Esophagus (tissue), 2 donors: ENCODE data around the gene RUFY3. TPM values are rescaled to one million over a fixed set of nuclear protein-coding genes. Genes with fewer than 3 reads are reported as not detected.
"Not testable (repeated sequence)": the region's sequence is repeated elsewhere in the genome, so short reads cannot be mapped to it uniquely, and the experiment has no call there.

Source experiments
- H3K27ac ChIP-seq, 2 donors: one replicate each; pipeline ENCODE4 v1.5.1; 2013; ENCODE audit warnings: low read depth in 2 of 2, mild to moderate bottlenecking in 2 of 2, inconsistent platforms in 1 of 2, low read length in 1 of 2, moderate library complexity in 1 of 2
- H3K27me3 ChIP-seq, 2 donors: one replicate each; pipeline ENCODE4 v1.6.1; 2013; ENCODE audit warnings: low read length in 2 of 2, control low read depth in 1 of 2, mild to moderate bottlenecking in 1 of 2; ENCODE audit not compliant: insufficient read depth in 2 of 2, control insufficient read depth in 1 of 2
- H3K36me3 ChIP-seq, 2 donors: one replicate each; pipeline ENCODE4 v1.6.1; 2013; ENCODE audit warnings: low read length in 1 of 2; ENCODE audit not compliant: control insufficient read depth in 2 of 2, insufficient read depth in 2 of 2
- H3K4me1 ChIP-seq, 2 donors: one replicate each; pipeline ENCODE4 v1.6.1; 2013; ENCODE audit warnings: low read length in 1 of 2; ENCODE audit not compliant: control insufficient read depth in 2 of 2, insufficient read depth in 2 of 2
- H3K4me3 ChIP-seq, 2 donors: one replicate each; pipeline ENCODE4 v1.5.1; 2013; ENCODE audit warnings: low read length in 2 of 2, mild to moderate bottlenecking in 2 of 2, low read depth in 1 of 2, moderate library complexity in 1 of 2
- H3K9me3 ChIP-seq, 2 donors: one replicate each; pipeline ENCODE4 v1.6.1; 2013; ENCODE audit warnings: mild to moderate bottlenecking in 2 of 2, low read depth in 1 of 2, low read length in 1 of 2, moderate library complexity in 1 of 2; ENCODE audit not compliant: control insufficient read depth in 2 of 2, insufficient read depth in 1 of 2
- WGBS, 2 donors: extraction: QIAGEN DNeasy Blood & Tissue Kit; methylation state at CpG; one replicate each; pipeline ENCODE4 v1.1.7; 2013; 5-methylcytosine and 5-hydroxymethylcytosine counted together
- polyA plus RNA-seq, 2 donors: library from polyadenylated mRNA; stranded (reverse); fragments of 200-250 nt; gene quantifications; one replicate each; pipeline ENCODE4 v1.2.3, GENCODE V29; 2013
- donor health status: healthy with polysubstance abuse.
- donor health status: Bipolar disorder and iron deficiency.

RUFY3 gene
- polyA plus RNA-seq, 2 donors, result 19.4 to 25.1 TPM

DNA sequence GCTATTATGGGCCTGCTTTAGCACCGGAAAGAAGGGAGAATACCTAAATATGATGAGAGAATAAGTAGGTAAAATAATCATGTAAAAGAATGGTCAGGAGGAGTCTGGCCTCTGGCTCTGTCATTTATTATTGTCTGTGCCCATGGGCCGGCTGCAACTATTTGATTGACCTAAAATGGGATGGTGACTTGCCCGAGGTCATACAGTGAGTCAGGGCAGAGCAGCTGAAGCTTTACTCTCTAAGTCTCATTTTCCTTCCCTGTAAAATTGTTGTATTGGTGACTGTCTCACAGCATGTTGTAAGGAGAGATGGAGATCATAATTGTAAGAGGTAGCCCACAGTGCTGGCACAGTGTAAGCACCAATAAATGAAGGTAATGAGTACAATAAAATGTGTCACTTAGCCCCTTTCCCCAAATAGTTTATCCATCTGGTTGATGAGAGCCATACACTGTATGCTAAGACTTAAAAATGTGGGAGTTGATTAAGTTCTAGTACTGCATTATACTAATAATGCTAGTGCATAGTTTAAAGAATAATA, 39.6 kb downstream of the RUFY3 start:
- no peaks in the 10 kb centered on the region for H3K27me3 ChIP-seq
- H3K4me1 ChIP-seq, result no peaks in the 10 kb centered on the region
- no peak overlapping the region for H3K27ac ChIP-seq
- H3K4me3 ChIP-seq, result no peak overlapping the region
- peaks cover 0 to 2% of the 10 kb centered on the region in 2 donors for H3K36me3 ChIP-seq
- no peaks in the 10 kb centered on the region for H3K9me3 ChIP-seq
- WGBS, 2 donors, result 84% methylated on average over 3 of the region's 3 CpGs

DNA sequence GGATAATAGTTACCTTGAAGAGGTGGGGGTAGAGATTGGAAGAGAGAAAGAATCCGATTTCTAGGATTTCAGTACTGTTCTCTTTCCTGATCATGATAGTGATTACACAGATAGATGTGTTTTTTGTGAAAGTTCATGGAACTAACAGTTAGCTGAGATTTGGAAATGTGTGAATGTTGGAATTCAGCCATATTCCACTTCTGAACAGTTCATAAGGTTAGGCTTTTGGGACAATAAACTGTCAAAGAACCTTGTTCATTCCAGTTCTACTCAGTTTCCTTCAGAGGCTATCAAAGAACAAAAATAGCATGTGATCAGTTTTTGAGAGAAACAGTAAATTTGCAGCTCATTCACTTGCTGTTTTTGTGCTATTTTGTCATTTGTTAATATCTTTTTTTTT, 43.6 kb downstream of the RUFY3 start:
- no peak overlapping the region for H3K27ac ChIP-seq
- H3K36me3 ChIP-seq, result peaks cover 2 to 3% of the 10 kb centered on the region in 2 donors
- H3K9me3 ChIP-seq, result no peaks in the 10 kb centered on the region
- no peaks in the 10 kb centered on the region for H3K27me3 ChIP-seq
- H3K4me3 ChIP-seq, result no peak overlapping the region
- WGBS, 2 donors, result 97% methylated on average over 1 of the region's 1 CpG
- no peaks in the 10 kb centered on the region for H3K4me1 ChIP-seq

DNA sequence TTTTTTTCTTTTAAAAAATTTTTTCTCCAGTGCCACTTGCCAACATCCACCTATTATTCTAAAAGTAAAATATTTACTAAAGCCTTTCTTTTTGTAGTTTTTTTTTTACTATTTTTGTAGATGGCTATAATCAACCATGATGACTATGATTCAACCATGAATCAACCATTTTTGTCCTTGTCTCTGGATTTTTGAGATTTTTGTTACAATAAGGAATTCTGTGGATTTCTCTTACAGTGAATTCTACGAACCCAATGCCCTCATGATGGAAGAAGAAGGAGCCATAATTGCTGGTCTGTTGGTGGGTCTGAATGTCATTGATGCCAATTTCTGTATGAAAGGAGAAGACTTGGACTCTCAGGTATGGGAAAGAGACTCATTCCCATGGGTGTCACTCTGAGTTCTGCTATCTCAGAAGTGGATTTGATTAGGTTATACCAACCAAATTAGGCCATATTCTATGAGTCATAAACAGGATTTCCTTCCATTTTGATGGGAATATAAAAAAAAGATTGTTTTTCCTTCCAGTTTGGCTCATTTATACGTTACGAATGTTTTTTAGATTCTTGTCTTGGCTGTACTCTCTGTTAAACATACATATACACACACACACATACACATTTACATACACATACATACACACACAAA, 46.7 kb downstream of the RUFY3 start:
- H3K9me3 ChIP-seq, result no peaks in the 10 kb centered on the region
- H3K36me3 ChIP-seq, result peaks cover 0 to 8% of the 10 kb centered on the region in 2 donors
- H3K4me3 ChIP-seq, result no peak overlapping the region
- WGBS, 2 donors, result 92 to 94% methylated on average over 3 of the region's 3 CpGs
- H3K27ac ChIP-seq, result no peak overlapping the region
- H3K27me3 ChIP-seq, result no peaks in the 10 kb centered on the region
- no peaks in the 10 kb centered on the region for H3K4me1 ChIP-seq

DNA sequence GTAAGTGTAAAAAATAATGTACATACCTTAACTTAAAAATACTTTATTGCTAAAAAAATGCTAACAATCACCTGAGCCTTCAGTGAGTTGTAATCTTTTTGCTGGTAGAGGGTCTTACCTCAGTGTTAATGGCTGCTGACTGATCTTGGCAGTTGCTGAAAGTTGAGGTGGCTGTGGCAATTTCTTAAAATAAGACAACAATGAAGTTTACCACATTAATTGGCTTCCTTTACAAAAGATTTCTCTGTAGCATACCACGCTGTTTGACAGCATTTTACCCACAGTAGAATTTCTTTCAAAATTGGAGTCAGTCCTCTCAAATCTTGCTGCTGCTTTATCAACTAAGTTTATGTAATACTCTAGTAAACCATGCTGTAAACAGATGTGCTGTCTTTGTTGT, 47.6 kb downstream of the RUFY3 start:
- H3K27me3 ChIP-seq, H3K4me1 ChIP-seq, H3K9me3 ChIP-seq, H3K36me3 ChIP-seq, H3K27ac ChIP-seq, H3K4me3 ChIP-seq: not testable (repeated sequence)
- 53 to 94% methylated on average over 1 of the region's 1 CpG for WGBS, 2 donors

DNA sequence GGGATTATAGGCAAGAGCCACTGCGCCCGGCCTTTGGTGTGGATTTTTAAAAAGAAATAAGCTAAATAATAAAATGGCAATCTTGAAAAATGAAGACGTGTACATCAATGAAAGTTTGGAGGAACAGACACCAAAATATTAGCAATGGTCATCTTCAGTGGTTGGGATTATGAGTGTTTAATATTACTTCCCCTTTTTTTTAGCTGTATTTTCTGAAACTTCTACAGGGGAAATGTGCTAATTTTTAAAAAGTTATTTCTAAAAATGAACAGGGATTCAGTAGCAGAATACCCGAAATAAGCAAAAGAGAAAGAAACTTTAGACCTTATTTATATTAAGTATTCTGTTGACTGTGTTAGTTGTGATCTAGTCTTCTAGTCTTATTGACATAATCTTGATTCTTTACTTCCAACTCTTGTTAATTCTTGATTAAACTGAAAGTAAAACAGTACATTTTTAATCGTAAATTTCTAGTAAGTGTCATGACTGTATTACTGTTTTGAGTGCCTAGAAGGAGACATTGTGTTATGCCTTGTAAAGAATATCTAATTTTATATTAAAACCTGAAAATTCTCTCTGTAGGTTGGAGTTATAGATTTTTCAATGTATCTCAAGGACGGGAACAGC, 51.3 kb downstream of the RUFY3 start:
- Histone ChIP-seq H3K27me3 (no peaks in the 10 kb centered on the region), H3K36me3 (peaks cover 3 to 8% of the 10 kb centered on the region in 2 donors), H3K4me3 (no peak overlapping the region), H3K4me1 (no peaks in the 10 kb centered on the region), H3K9me3 (no peaks in the 10 kb centered on the region), H3K27ac (no peak overlapping the region)
- WGBS, 2 donors, result 88 to 92% methylated on average over 6 of the region's 6 CpGs

DNA sequence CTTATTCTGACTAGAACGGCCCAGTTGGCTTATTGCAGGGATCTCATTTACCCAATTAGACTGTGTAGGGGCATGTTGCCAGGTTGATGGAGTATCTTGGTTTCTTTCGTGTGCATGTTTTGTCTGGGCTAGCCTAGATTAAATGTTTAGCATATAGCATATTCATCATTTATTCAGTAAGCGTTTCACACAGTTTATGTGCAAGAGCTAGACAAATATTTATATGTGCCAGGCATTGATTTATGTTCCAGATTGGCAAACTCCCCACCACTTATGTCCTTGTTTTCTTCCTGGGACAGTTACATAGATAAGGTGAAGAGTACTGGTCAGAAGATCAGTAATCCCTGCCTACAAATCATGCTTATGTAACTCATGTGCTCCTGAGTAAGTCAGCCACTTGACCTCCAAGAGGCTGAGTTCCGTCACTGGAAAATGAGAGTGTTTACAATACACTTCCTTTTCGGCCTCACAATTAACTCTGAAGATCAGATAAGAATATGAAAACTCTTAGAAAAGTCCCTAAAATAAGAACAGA, 57.2 kb downstream of the RUFY3 start:
- no peak overlapping the region for H3K4me3 ChIP-seq
- 43 to 45% methylated on average over 5 of the region's 5 CpGs for WGBS, 2 donors
- H3K9me3 ChIP-seq, result no peaks in the 10 kb centered on the region
- no peaks in the 10 kb centered on the region for H3K27me3 ChIP-seq
- H3K36me3 ChIP-seq, result peaks cover 6% of the 10 kb centered on the region in 2 donors
- H3K4me1 ChIP-seq, result no peaks in the 10 kb centered on the region
- no peak overlapping the region for H3K27ac ChIP-seq

DNA sequence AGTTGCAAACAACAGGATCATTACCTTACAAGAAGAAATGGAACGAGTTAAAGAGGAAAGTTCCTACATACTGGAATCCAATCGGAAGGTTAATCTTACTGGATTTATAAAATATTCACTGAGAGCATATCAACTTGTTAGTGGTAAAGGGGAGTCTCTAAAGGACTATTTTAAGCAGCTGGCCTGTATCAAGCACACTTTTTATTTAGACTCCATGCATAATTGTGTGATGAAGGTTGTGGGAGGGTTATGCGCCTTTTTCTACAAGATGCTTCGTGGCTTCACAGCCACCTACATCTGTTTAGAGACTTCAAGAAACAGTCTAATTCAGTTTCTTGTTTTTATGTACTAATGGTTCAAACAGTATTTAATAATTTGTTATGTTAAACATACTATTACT, 61.3 kb downstream of the RUFY3 start:
- no peaks in the 10 kb centered on the region for H3K4me1 ChIP-seq
- H3K9me3 ChIP-seq, result no peaks in the 10 kb centered on the region
- H3K27ac ChIP-seq, result no peak overlapping the region
- WGBS, 2 donors, result 83 to 86% methylated on average over 4 of the region's 4 CpGs
- H3K4me3 ChIP-seq, result no peak overlapping the region
- peaks cover 3 to 6% of the 10 kb centered on the region in 2 donors for H3K36me3 ChIP-seq
- no peaks in the 10 kb centered on the region for H3K27me3 ChIP-seq

DNA sequence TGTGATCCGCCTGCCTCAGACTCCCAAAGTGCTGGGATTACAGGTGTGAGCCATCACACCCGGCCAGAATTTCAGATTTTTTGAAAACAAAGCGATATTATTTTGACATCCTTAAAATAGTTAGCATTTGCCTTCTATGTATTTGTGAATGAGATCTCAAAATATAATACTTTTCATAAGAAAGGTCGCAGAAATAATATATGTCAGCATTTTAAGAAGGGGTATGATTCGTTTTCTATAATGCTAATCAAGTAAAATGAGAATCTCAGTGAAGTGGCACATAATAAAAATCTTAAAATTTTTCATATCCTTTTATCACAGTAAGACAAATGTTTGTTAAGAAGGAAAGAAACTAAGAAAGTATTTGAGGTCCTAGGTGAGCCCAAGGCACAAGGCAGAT, 65.7 kb downstream of the RUFY3 start:
- no peak overlapping the region for H3K27ac ChIP-seq
- 95 to 96% methylated on average over 5 of the region's 5 CpGs for WGBS, 2 donors
- H3K27me3 ChIP-seq, result no peaks in the 10 kb centered on the region
- H3K36me3 ChIP-seq, result peaks cover 0 to 4% of the 10 kb centered on the region in 2 donors
- no peaks in the 10 kb centered on the region for H3K4me1 ChIP-seq
- H3K9me3 ChIP-seq, result no peaks in the 10 kb centered on the region
- H3K4me3 ChIP-seq, result no peak overlapping the region

DNA sequence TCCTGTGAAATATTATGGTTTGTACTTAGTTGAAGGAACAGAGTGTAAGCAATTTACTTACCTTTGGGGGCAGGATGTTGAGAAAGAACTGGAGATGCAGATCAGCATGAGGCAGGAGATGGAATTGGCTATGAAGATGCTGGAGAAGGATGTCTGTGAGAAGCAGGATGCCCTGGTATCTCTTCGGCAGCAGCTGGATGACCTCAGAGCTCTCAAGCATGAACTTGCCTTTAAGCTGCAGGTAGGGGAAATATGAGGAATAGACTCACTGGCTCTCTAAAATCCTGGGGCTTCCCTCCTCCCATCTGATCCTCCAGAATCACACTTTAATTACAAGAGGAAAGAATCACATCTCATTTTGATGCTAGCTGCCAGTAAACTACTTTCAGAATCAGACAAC, 67.0 kb downstream of the RUFY3 start:
- Histone ChIP-seq H3K4me3 (no peak overlapping the region), H3K27me3 (no peaks in the 10 kb centered on the region), H3K9me3 (no peaks in the 10 kb centered on the region), H3K36me3 (peaks cover 0 to 7% of the 10 kb centered on the region in 2 donors), H3K27ac (no peak overlapping the region), H3K4me1 (no peaks in the 10 kb centered on the region)
- WGBS, 2 donors, result 75 to 88% methylated on average over 1 of the region's 1 CpG
